Measurements from ENCODE around the gene HMBS.
"Not testable (repeated sequence)": the region's sequence is repeated elsewhere in the genome, so short reads cannot be mapped to it uniquely, and the experiment has no call there.

The HMBS gene

GRCh38 chr11:119084663-119085436 lies at the start of gene HMBS:
Gene HMBS (plus strand): TSS chr11:119084881. CDS start chr11:119085034, 153 bp downstream.
- Histone ChIP-seq H3K36me3 (ENCODE audit: insufficient read depth, low read length) (peaks cover 35% of the 10 kb centered on the region), H3K4me3 (ENCODE audit: low read depth in 1 of 2, low read length in 2 of 2) (peak within 1 kb of the TSS; percentile 74 to 83), H3K27me3 (ENCODE audit: control insufficient read depth in 1 of 2, insufficient read depth in 2 of 2, low read length in 2 of 2) (no peaks in the 10 kb centered on the region), H3K9me3 (ENCODE audit: low read length) (no peaks in the 10 kb centered on the region), H3K4me1 (ENCODE audit: insufficient read depth, low read length) (peaks cover 14% of the 10 kb centered on the region), H3K9ac (ENCODE audit: low read length) (peak within 1 kb of the TSS; percentile 86), H3K27ac (ENCODE audit: low read depth, low read length) (peak within 1 kb of the TSS; percentile 94)

- Histone ChIP-seq H3K4me1 (ENCODE audit: insufficient read depth, low read length) (no peaks in the 10 kb centered on the region), H3K4me3 (ENCODE audit: low read depth in 1 of 2, low read length in 2 of 2) (no peak overlapping the region), H3K36me3 (ENCODE audit: insufficient read depth, low read length) (no peaks in the 10 kb centered on the region), H3K27me3 (ENCODE audit: control insufficient read depth in 1 of 2, insufficient read depth in 2 of 2, low read length in 2 of 2) (no peaks in the 10 kb centered on the region), H3K27ac (ENCODE audit: low read depth, low read length) (no peak overlapping the region), H3K9ac (ENCODE audit: low read length) (no peak overlapping the region), H3K9me3 (ENCODE audit: low read length) (no peaks in the 10 kb centered on the region)
Observed at GRCh38 chr11:119038884-119039283, 45.8 kb upstream of the HMBS start.

GRCh38 chr11:119039471-119039870 lies 45.2 kb upstream of the HMBS start:
- not testable (repeated sequence) for H3K27ac ChIP-seq (ENCODE audit: low read depth, low read length); H3K4me3 ChIP-seq (ENCODE audit: low read depth in 1 of 2, low read length in 2 of 2); H3K27me3 ChIP-seq (ENCODE audit: control insufficient read depth in 1 of 2, insufficient read depth in 2 of 2, low read length in 2 of 2); H3K9ac ChIP-seq (ENCODE audit: low read length); H3K4me1 ChIP-seq (ENCODE audit: insufficient read depth, low read length); H3K36me3 ChIP-seq (ENCODE audit: insufficient read depth, low read length); H3K9me3 ChIP-seq (ENCODE audit: low read length)

DNA sequence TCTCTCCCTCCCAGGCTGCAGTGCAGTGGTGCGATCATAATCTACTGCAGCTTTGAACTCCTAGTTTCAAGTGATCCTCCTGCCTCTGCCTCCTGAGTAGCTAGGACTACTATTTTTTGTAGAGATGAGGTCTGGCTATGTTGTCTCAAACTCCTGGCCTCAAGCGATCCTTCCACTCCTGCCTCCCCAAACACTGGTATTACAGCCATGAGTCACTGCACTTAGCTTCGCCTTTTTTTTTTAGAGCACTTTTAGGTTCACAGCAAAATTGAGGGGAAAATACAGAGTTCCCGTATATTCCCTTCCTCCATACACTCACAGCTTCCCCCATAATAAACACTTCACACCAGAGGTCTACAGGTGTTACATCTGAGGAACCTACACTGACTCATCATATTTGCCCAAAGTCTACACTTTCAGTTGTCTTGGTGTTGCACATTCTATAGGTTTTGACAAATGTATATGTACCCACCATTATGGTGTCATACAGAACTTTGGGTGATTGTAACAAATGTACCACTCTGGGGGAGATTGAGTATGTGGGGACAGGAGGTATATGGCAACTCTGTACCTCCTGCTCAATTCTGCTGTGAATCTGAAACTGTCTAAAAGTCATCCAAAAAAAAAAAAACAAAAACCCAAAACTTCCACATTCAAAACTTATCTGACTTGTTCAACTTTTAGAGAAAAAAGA lies 42.7 kb upstream of the HMBS start:
- Histone ChIP-seq H3K4me1 (ENCODE audit: insufficient read depth, low read length) (no peaks in the 10 kb centered on the region), H3K9me3 (ENCODE audit: low read length) (no peaks in the 10 kb centered on the region), H3K9ac (ENCODE audit: low read length) (no peak overlapping the region), H3K27me3 (ENCODE audit: control insufficient read depth in 1 of 2, insufficient read depth in 2 of 2, low read length in 2 of 2) (no peaks in the 10 kb centered on the region), H3K36me3 (ENCODE audit: insufficient read depth, low read length) (peaks cover 9% of the 10 kb centered on the region), H3K27ac (ENCODE audit: low read depth, low read length) (no peak overlapping the region), H3K4me3 (ENCODE audit: low read depth in 1 of 2, low read length in 2 of 2) (no peak overlapping the region)

GRCh38 chr11:119042927-119043326 lies 41.8 kb upstream of the HMBS start:
- Histone ChIP-seq H3K27me3 (ENCODE audit: control insufficient read depth in 1 of 2, insufficient read depth in 2 of 2, low read length in 2 of 2) (no peaks in the 10 kb centered on the region), H3K27ac (ENCODE audit: low read depth, low read length) (no peak overlapping the region), H3K9me3 (ENCODE audit: low read length) (no peaks in the 10 kb centered on the region), H3K4me1 (ENCODE audit: insufficient read depth, low read length) (no peaks in the 10 kb centered on the region), H3K36me3 (ENCODE audit: insufficient read depth, low read length) (peaks cover 18% of the 10 kb centered on the region), H3K9ac (ENCODE audit: low read length) (no peak overlapping the region), H3K4me3 (ENCODE audit: low read depth in 1 of 2, low read length in 2 of 2) (no peak overlapping the region)

DNA sequence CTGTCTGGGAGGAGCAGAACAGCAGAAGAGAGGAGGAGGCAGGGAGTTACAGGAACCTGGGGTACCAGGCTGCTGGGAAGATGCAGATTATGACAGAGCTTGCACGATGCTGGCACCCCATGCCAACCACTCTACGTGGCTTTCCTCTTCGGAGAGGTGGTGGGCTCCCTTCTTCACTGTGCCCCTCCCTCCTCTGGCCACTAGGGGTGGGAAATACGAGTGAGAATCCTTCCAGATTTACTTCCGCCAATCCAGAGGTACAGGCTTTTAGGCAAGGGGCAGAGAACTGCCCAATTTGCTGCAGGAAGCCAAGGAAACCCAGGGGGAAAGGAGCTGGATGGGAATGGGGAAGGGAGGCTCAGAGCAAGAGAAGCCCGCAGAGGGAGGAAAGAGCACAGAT lies 40.0 kb upstream of the HMBS start:
- Histone ChIP-seq H3K27ac (ENCODE audit: low read depth, low read length) (no peak overlapping the region), H3K27me3 (ENCODE audit: control insufficient read depth in 1 of 2, insufficient read depth in 2 of 2, low read length in 2 of 2) (no peaks in the 10 kb centered on the region), H3K4me1 (ENCODE audit: insufficient read depth, low read length) (no peaks in the 10 kb centered on the region), H3K9me3 (ENCODE audit: low read length) (no peaks in the 10 kb centered on the region), H3K4me3 (ENCODE audit: low read depth in 1 of 2, low read length in 2 of 2) (no peak overlapping the region), H3K36me3 (ENCODE audit: insufficient read depth, low read length) (peaks cover 36% of the 10 kb centered on the region), H3K9ac (ENCODE audit: low read length) (no peak overlapping the region)

- no peaks in the 10 kb centered on the region for H3K27me3 ChIP-seq (ENCODE audit: control insufficient read depth in 1 of 2, insufficient read depth in 2 of 2, low read length in 2 of 2)
- H3K4me1 ChIP-seq (ENCODE audit: insufficient read depth, low read length): no peaks in the 10 kb centered on the region
- H3K36me3 ChIP-seq (ENCODE audit: insufficient read depth, low read length): peaks cover 47% of the 10 kb centered on the region
- no peak overlapping the region for H3K27ac ChIP-seq (ENCODE audit: low read depth, low read length)
- no peak overlapping the region for H3K9ac ChIP-seq (ENCODE audit: low read length)
- H3K4me3 ChIP-seq (ENCODE audit: low read depth in 1 of 2, low read length in 2 of 2): no peak overlapping the region
- H3K9me3 ChIP-seq (ENCODE audit: low read length): no peaks in the 10 kb centered on the region
Observed at GRCh38 chr11:119046489-119046888, 38.2 kb upstream of the HMBS start.

GRCh38 chr11:119047205-119047604 lies 37.5 kb upstream of the HMBS start:
- Histone ChIP-seq H3K9me3 (ENCODE audit: low read length) (no peaks in the 10 kb centered on the region), H3K36me3 (ENCODE audit: insufficient read depth, low read length) (peaks cover 54% of the 10 kb centered on the region), H3K27ac (ENCODE audit: low read depth, low read length) (no peak overlapping the region), H3K9ac (ENCODE audit: low read length) (no peak overlapping the region), H3K27me3 (ENCODE audit: control insufficient read depth in 1 of 2, insufficient read depth in 2 of 2, low read length in 2 of 2) (no peaks in the 10 kb centered on the region), H3K4me3 (ENCODE audit: low read depth in 1 of 2, low read length in 2 of 2) (no peak overlapping the region), H3K4me1 (ENCODE audit: insufficient read depth, low read length) (no peaks in the 10 kb centered on the region)

DNA sequence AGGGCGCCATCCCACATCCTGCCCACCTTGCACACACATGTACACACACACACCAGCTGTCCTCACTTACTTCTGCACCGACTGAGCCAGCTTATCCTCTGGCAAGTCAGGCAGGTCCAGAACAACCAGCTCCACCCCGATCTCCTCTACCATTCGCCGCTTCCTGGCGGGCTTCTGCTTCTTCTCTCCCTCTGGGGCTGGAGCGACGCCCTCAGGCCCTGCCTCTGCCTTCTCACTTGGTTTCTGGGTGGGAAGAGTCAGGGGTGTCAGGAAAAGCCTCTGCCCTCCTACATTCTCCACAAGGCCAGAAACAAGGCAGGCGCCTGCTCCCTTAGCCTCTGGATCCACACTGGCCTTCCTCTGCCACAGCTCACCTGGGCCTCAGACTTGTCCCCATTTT lies 36.0 kb upstream of the HMBS start:
- H3K4me1 ChIP-seq (ENCODE audit: insufficient read depth, low read length): no peaks in the 10 kb centered on the region
- H3K36me3 ChIP-seq (ENCODE audit: insufficient read depth, low read length): peaks cover 69% of the 10 kb centered on the region
- H3K4me3 ChIP-seq (ENCODE audit: low read depth in 1 of 2, low read length in 2 of 2): no peak overlapping the region
- H3K9me3 ChIP-seq (ENCODE audit: low read length): no peaks in the 10 kb centered on the region
- no peak overlapping the region for H3K27ac ChIP-seq (ENCODE audit: low read depth, low read length)
- no peak overlapping the region for H3K9ac ChIP-seq (ENCODE audit: low read length)
- no peaks in the 10 kb centered on the region for H3K27me3 ChIP-seq (ENCODE audit: control insufficient read depth in 1 of 2, insufficient read depth in 2 of 2, low read length in 2 of 2)

GRCh38 chr11:119049081-119049480 lies 35.6 kb upstream of the HMBS start:
- Histone ChIP-seq H3K9ac (ENCODE audit: low read length) (no peak overlapping the region), H3K9me3 (ENCODE audit: low read length) (no peaks in the 10 kb centered on the region), H3K4me3 (ENCODE audit: low read depth in 1 of 2, low read length in 2 of 2) (no peak overlapping the region), H3K27me3 (ENCODE audit: control insufficient read depth in 1 of 2, insufficient read depth in 2 of 2, low read length in 2 of 2) (no peaks in the 10 kb centered on the region), H3K4me1 (ENCODE audit: insufficient read depth, low read length) (no peaks in the 10 kb centered on the region), H3K27ac (ENCODE audit: low read depth, low read length) (no peak overlapping the region), H3K36me3 (ENCODE audit: insufficient read depth, low read length) (peaks cover 73% of the 10 kb centered on the region)

DNA sequence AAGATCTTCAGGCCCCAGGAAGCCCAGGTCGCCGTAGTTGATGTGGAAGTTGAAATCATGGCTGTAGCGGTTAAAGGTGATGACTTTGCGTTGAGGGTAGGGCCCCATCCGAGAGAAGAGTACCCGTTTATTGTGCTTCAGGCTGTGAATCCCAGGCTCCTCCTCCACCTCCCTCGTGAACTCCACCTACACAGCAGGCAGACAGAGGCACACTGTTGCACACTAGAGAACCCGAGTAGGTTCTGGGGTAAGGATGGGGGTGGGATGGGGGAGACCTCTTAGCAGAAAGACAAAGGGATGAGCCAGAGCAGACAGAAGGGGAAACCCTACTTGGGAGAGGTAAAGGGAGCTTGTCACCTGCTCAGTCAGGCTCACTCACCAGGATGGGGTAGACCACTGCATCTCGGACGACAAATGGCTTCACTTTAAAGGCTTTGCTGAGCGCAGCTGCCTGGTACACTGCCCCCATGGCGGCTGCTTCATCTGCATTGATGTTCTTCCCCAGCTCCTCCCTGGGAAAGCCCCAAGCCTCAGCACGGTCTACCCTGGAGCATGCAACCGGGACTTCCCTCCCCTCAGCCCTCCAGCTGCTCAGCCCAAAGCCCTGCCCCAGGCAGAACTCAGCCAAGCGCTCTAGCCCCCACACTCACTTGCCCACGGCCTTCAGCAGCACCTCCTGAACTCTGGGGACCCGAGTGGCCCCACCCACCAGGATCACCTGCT lies 33.1 kb upstream of the HMBS start:
- no peaks in the 10 kb centered on the region for H3K27me3 ChIP-seq (ENCODE audit: control insufficient read depth in 1 of 2, insufficient read depth in 2 of 2, low read length in 2 of 2)
- H3K9ac ChIP-seq (ENCODE audit: low read length): no peak overlapping the region
- H3K36me3 ChIP-seq (ENCODE audit: insufficient read depth, low read length): peaks cover 79% of the 10 kb centered on the region
- H3K4me3 ChIP-seq (ENCODE audit: low read depth in 1 of 2, low read length in 2 of 2): no peak overlapping the region
- no peak overlapping the region for H3K27ac ChIP-seq (ENCODE audit: low read depth, low read length)
- peaks cover 14% of the 10 kb centered on the region for H3K4me1 ChIP-seq (ENCODE audit: insufficient read depth, low read length)
- H3K9me3 ChIP-seq (ENCODE audit: low read length): no peaks in the 10 kb centered on the region
